Smooth muscle cell (in vitro differentiated cells): ENCODE measurements around the gene PLEKHJ1. TPM values are rescaled to one million over a fixed set of nuclear protein-coding genes. Genes with fewer than 3 reads are reported as not detected.
A peak's percentile ranks its signal among the peaks of the same experiment; 100 is the strongest.

Experiments used
- DNase-seq: peaks from one replicate; lab custom pipeline; 2025; ENCODE audit not compliant: unreplicated experiment; lab: John Stamatoyannopoulos, UW
- H2AFZ ChIP-seq: fragments of 200-600 bp; sonication (generic); 2 replicates; pipeline ENCODE4 v1.6.0; 2016; ENCODE audit warnings: antibody characterized with exemption, low read depth, mild to moderate bottlenecking
- H3F3A ChIP-seq: fragments of 200-600 bp; sonication (generic); 2 replicates; pipeline ENCODE4 v1.6.0; 2017; ENCODE audit warnings: antibody characterized with exemption, low read depth
- H3K27ac ChIP-seq: fragments of 200-600 bp; sonication (generic); 2 replicates; pipeline ENCODE4 v1.5.1; 2016; ENCODE audit warnings: low read depth, mild to moderate bottlenecking
- H3K27me3 ChIP-seq: fragments of 200-600 bp; sonication (generic); 2 replicates; pipeline ENCODE4 v1.6.1; 2016; ENCODE audit warnings: low read depth, mild to moderate bottlenecking
- H3K36me3 ChIP-seq: fragments of 200-600 bp; sonication (generic); 2 replicates; pipeline ENCODE4 v1.5.1; 2016; ENCODE audit warnings: low read depth
- H3K4me1 ChIP-seq: fragments of 200-600 bp; sonication (generic); 2 replicates; pipeline ENCODE4 v1.5.1; 2016; ENCODE audit warnings: low read depth
- H3K4me2 ChIP-seq: fragments of 200-600 bp; sonication (generic); 2 replicates; pipeline ENCODE4 v1.6.0; 2016; ENCODE audit warnings: mild to moderate bottlenecking
- H3K4me3 ChIP-seq: fragments of 200-600 bp; sonication (generic); 2 replicates; pipeline ENCODE4 v1.5.1; 2016; ENCODE audit warnings: mild to moderate bottlenecking
- H3K79me2 ChIP-seq: fragments of 200-600 bp; sonication (generic); 2 replicates; pipeline ENCODE4 v1.6.0; 2016; ENCODE audit warnings: low read depth, mild to moderate bottlenecking
- H3K9ac ChIP-seq: fragments of 200-600 bp; sonication (generic); 2 replicates; pipeline ENCODE4 v1.6.0; 2016; ENCODE audit warnings: low read depth
- H3K9me3 ChIP-seq: fragments of 200-600 bp; sonication (generic); replicated peaks from 2 replicates; pipeline ENCODE4 v1.5.1; 2016; ENCODE audit warnings: low read depth
- H4K20me1 ChIP-seq: fragments of 200-600 bp; sonication (generic); 2 replicates; pipeline ENCODE4 v1.6.0; 2016; ENCODE audit warnings: low read depth
- CTCF ChIP-seq: fragments of 200-600 bp; sonication (generic); IDR thresholded peaks from 2 replicates; pipeline ENCODE4 v1.5.1; 2017; ENCODE audit warnings: borderline replicate concordance, mild to moderate bottlenecking, antibody characterized with exemption; ENCODE audit not compliant: insufficient read depth, poor library complexity, severe bottlenecking
- WGBS: methylation state at CpG from one replicate; pipeline ENCODE4 v1.1.7; 2016; ENCODE audit warnings: low lambda C conversion rate; 5-methylcytosine and 5-hydroxymethylcytosine counted together
- polyA plus RNA-seq: library from polyadenylated mRNA; unstranded; fragments of >200 nt; fragmentation: Nextera tagmentation; extraction: Ambion mirVana; gene quantifications from 2 replicates; pipeline ENCODE4 v1.2.1, GENCODE V29; 2016
- total RNA-seq: library from RNA; depleted of rRNA; stranded (reverse); fragments of >200 nt; gene quantifications from 2 replicates; pipeline ENCODE4 v1.2.3, GENCODE V29; 2014

PLEKHJ1 gene
- total and polyA plus RNA-seq, 2 experiments from 2014 or later: 38.6 to 76.5 TPM

- Histone ChIP-seq H4K20me1 (peaks cover 82% of the 10 kb centered on the region), H3K4me1 (peaks cover 24% of the 10 kb centered on the region), H3K9ac (no peak overlapping the region), H2AFZ (no peak overlapping the region), H3K4me2 (peak overlapping the region; percentile 100), H3K4me3 (peak overlapping the region; percentile 30), H3K27ac (peak overlapping the region; percentile 56), H3K79me2 (peaks cover 58% of the 10 kb centered on the region), H3K9me3 (no peaks in the 10 kb centered on the region), H3F3A (peaks cover 36% of the 10 kb centered on the region), H3K36me3 (no peaks in the 10 kb centered on the region), H3K27me3 (no peaks in the 10 kb centered on the region)
- peak; percentile 99 for TF ChIP-seq CTCF
- DNase-seq: peak; percentile 40
- 19% methylated on average over 44 of the region's 45 CpGs for WGBS
Measured at GRCh38 chr19:2273356-2274184, 37.4 kb upstream of the PLEKHJ1 start.

GRCh38 chr19:2271234-2272103 is 35.3 kb upstream of the PLEKHJ1 start:
- Histone ChIP-seq H3F3A (peaks cover 36% of the 10 kb centered on the region), H3K27ac (peak overlapping the region; percentile 95), H3K4me3 (peak overlapping the region; percentile 99), H3K36me3 (no peaks in the 10 kb centered on the region), H3K4me2 (peak overlapping the region; percentile 100), H3K9me3 (no peaks in the 10 kb centered on the region), H3K4me1 (peaks cover 24% of the 10 kb centered on the region), H3K79me2 (peaks cover 60% of the 10 kb centered on the region), H2AFZ (no peak overlapping the region), H3K9ac (peak overlapping the region; percentile 99), H4K20me1 (peaks cover 69% of the 10 kb centered on the region), H3K27me3 (no peaks in the 10 kb centered on the region)
- no peak for TF ChIP-seq CTCF
- 46% methylated on average over 30 of the region's 43 CpGs for WGBS
- no peak for DNase-seq

- peak; percentile 64 for DNase-seq
- Histone ChIP-seq H4K20me1 (peaks cover 62% of the 10 kb centered on the region), H2AFZ (no peak overlapping the region)
Measured at GRCh38 chr19:2270423-2271233, 34.5 kb upstream of the PLEKHJ1 start.

More at GRCh38 chr19:2270423-2271233, 34.5 kb upstream of the PLEKHJ1 start:
- TF ChIP-seq CTCF: no peak
- Histone ChIP-seq H3K4me3 (peak overlapping the region; percentile 99), H3K9me3 (no peaks in the 10 kb centered on the region), H3K27ac (peak overlapping the region; percentile 95), H3K4me2 (peak overlapping the region; percentile 100), H3K36me3 (no peaks in the 10 kb centered on the region), H3K4me1 (peaks cover 24% of the 10 kb centered on the region), H3K79me2 (peaks cover 60% of the 10 kb centered on the region), H3F3A (peaks cover 36% of the 10 kb centered on the region), H3K9ac (peak overlapping the region; percentile 99), H3K27me3 (no peaks in the 10 kb centered on the region)
- 1% methylated on average over 66 of the region's 88 CpGs for WGBS
